ENCODE measurements around the gene TTLL9.

Gene TTLL9

GRCh38 chr20:31837896-31838397 lies 32.5 kb upstream of the TTLL9 start:
- no peak for DNase-seq (ENCODE audit: low read depth)

GRCh38 chr20:31838646-31839292 lies 31.7 kb upstream of the TTLL9 start:
- DNase-seq (ENCODE audit: low read depth) = no peak

- no peak for DNase-seq (ENCODE audit: low read depth)
Measured at GRCh38 chr20:31839782-31840487, 30.5 kb upstream of the TTLL9 start.

GRCh38 chr20:31840906-31841816 lies 29.3 kb upstream of the TTLL9 start:
- no peak for DNase-seq (ENCODE audit: low read depth)

GRCh38 chr20:31841928-31842327 lies 28.5 kb upstream of the TTLL9 start:
- no peak for DNase-seq (ENCODE audit: low read depth)

GRCh38 chr20:31842471-31843157 lies 27.8 kb upstream of the TTLL9 start:
- DNase-seq (ENCODE audit: low read depth) = no peak

GRCh38 chr20:31843288-31843687 lies 27.1 kb upstream of the TTLL9 start:
- DNase-seq (ENCODE audit: low read depth) = no peak

- no peak for DNase-seq (ENCODE audit: low read depth)
Measured at GRCh38 chr20:31843881-31844280, 26.6 kb upstream of the TTLL9 start.

GRCh38 chr20:31844737-31845299 lies 25.6 kb upstream of the TTLL9 start:
- no peak for DNase-seq (ENCODE audit: low read depth)

GRCh38 chr20:31845300-31845863 lies 25.1 kb upstream of the TTLL9 start, which contains the start of gene FOXS1:
FOXS1 (minus strand) TSS chr20:31845604; CDS start chr20:31845542, 62 bp downstream.
- DNase-seq (ENCODE audit: low read depth) = no peak

GRCh38 chr20:31846793-31847138 lies 23.7 kb upstream of the TTLL9 start:
- no peak for DNase-seq (ENCODE audit: low read depth)

GRCh38 chr20:31848088-31848999 lies 22.1 kb upstream of the TTLL9 start:
- DNase-seq (ENCODE audit: low read depth) = no peak

- DNase-seq (ENCODE audit: low read depth) = no peak
Measured at GRCh38 chr20:31849306-31849930, 21.0 kb upstream of the TTLL9 start.

GRCh38 chr20:31851240-31851955 lies 19.0 kb upstream of the TTLL9 start:
- DNase-seq (ENCODE audit: low read depth) = no peak

- DNase-seq (ENCODE audit: low read depth) = no peak
Measured at GRCh38 chr20:31853481-31853880, 17.0 kb upstream of the TTLL9 start.

- no peak for DNase-seq (ENCODE audit: low read depth)
Measured at GRCh38 chr20:31856516-31856915, 13.9 kb upstream of the TTLL9 start.

GRCh38 chr20:31857861-31858759 lies 12.3 kb upstream of the TTLL9 start:
- no peak for DNase-seq (ENCODE audit: low read depth)

- DNase-seq (ENCODE audit: low read depth) = no peak
Measured at GRCh38 chr20:31858760-31859083, 11.7 kb upstream of the TTLL9 start.

Data from GM04503 (cell line).